GM04504 (cell line): ENCODE results near the gene TRAF2.

Experiments
- DNase-seq: peaks from one replicate; pipeline ENCODE4 v3.0.0-alpha.2; 2012; ENCODE audit warnings: low read depth

TRAF2 gene

DNA sequence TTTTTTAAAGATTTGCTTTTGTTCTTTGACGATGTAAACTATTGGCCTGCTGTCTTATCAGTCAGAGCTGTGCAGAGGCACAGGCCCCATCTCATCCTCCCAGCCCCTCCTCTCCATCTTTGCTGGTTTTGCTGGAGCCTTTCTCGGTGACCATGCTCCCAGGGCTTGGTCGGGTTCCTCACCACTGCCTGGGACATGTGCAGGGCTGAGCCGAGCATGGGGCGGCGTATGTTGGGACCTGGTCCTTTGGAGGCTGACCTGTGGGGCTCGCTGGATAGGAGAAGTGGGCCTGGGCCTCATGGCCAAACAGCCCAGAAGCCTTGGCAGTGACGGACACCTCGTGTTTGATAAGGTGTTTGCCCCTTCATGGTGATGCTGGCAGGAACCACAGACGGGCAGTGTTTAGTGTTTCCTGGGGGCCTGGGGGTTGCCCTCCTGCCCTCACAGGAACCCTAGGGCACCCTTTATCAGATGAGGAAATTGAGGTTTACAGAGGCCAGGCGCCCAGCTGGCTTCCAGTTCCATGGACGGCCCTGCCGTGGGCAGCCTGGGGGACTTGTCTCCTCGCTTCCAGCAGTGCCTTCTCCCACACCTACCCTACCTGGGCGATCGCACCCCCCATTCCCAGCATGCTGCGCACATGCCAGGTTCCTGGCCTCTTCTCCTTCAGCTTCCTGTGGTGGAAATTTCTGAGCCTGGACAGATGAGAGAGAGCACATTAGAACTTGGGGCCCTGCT is 27.6 kb downstream of the TRAF2 start:
- DNase-seq: no peak

DNA sequence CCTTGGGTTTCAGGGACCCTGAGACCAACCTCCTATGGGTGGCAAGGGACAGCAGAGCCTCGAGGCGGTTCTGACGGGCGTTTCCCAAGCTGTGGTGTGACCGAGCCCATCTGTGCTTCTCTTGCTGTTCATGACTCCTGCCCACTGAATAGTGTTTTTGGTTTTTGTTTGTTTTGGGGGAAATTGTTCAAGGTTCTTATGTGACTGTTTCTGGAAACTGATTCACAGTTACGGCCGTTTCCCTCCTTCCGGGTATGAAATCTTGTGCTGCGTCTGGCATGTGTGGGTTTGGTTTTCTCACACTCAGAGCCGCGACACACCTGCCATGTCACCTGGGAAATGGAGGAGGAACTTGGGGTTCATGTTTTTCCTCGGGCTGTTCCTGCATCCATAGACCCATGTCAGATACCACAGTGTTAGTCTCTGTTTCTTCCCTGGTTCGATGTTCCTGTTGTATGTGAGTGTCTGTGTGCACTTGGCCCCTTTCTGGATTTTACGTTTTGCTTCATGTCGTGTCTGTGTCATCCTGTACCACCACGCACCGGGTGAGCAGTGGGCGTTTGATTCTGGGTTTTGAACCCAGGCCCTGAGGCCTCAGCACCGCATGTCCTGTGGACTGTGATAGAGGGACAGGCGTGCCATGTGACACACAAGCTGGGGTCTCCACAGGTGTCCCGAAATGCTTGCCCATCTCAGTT is 29.5 kb downstream of the TRAF2 start:
- no peak for DNase-seq

DNA sequence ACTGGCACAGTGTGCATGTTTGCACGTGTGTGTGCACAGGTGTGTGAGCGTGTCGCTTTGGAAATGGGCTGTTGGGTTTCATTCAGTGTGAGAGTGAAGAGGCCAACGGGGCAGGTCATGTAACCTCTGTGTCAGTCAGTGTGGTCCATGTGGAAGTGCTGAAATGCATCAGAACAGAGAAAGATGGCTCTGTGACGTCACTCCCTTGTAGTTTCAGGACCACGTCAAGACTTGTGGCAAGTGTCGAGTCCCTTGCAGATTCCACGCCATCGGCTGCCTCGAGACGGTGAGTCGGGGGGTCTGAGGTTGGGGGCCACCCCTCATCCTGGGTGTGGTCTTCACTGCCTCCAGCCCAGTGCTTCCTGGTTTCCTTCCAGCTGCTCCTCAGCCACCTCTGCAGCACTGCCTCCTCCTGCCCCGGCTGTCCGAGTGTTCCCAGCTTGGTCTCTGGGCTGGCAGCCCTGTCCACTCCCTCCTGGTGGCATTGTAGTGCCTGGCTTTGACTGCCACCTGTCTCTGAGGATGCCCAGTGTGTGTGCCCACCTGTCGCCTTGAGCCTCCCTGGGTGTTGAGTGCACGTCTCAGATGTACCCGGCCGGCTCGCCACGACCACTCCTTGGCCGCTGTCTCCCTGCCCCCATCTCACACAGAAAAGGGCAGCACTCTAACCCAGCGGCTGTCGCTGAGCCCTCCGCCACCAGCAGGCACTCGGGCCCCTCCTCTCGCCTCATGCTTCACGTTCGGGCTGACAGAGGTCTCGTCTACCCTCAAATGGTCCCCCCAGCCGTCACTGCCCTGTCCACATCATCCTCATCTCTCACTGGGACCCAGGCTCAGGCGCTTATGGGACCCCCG is 30.2 kb downstream of the TRAF2 start:
- DNase-seq: no peak

DNA sequence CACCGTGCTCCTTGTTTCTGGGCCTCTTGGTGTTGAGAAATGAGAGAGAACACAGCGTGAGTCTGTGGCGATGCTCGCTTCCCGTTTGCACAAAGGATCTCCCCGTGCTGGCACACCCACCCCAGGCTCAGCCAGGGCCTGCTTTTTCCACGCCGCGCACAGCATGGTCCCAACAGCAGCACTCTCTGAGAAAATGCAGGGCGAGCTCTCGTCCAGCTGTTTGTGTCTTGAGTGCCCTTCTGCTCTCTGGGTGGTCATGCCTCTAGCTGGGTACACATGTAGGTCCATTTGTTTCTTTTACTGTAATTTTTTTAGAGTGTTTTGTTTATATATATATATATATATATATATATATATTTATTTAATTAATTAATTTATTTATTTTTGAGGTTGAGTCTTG is 31.6 kb downstream of the TRAF2 start:
- no peak for DNase-seq

DNA sequence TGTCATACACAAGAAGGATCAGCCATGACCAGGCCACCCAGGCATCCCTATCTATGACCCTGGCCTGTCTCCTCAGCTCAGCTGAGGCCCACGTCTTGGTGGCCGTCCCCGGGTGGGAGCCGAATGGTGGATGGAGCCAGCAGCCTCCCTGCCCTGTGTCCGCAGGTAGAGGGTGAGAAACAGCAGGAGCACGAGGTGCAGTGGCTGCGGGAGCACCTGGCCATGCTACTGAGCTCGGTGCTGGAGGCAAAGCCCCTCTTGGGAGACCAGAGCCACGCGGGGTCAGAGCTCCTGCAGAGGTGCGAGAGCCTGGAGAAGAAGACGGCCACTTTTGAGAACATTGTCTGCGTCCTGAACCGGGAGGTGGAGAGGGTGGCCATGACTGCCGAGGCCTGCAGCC is 33.8 kb downstream of the TRAF2 start:
- no peak for DNase-seq

DNA sequence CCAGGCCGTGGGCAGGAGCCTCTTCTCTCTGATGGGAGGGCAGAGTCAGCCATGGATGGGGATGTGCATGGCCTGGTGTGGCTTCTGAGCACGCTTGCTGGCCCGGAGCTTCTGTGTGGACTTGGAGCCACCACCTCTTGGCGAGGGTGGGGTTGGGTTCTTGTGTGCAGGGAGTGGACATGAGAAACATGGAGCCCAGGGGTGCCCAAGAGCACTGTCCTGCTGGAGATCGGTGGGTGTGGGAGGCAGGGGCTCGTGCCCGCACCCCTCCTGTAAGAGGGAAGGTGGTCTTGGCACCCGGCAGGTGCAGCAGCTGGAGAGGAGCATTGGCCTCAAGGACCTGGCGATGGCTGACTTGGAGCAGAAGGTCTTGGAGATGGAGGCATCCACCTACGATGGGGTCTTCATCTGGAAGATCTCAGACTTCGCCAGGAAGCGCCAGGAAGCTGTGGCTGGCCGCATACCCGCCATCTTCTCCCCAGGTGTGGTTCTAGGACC is 34.5 kb downstream of the TRAF2 start:
- DNase-seq: no peak

DNA sequence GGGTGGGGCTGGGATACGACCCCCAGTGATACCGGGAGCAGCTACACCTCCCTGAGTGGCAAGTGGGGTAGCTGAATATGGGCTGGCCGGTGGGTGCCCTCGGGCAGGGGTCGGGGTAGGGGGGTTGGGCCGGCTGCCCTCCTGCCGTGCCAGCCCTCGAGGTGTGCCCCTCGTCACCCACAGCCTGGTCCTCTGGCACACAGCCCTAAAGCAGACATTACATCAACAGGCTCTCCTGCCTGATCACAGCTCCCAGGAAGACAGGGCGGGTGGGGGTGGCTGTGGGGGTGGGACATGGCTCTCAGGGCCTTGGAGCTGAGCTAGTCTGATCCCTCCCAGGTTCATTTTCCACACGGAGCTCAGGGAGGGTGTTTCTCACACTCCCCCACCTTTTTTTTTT is 35.0 kb downstream of the TRAF2 start:
- DNase-seq: no peak

DNA sequence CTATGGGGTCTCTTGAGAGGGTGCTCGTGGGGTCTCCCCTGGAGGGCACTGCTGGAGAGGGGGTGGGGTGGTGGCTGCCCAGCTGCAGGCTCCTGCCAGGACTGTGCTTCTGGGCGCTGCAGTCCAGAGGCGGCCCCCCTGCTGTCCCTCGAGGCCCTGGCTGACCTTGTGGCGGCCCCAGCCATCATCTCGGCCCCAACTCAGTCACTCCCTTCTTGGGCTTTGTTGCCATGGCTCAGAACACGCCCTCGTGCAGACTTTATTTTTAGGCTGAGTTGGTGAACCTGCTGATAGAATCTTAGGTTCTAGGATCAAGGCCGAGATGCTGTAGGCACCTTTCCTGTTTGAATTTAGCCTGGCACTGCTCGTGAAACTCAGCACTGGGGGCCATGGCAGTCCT is 35.4 kb downstream of the TRAF2 start:
- DNase-seq: no peak

DNA sequence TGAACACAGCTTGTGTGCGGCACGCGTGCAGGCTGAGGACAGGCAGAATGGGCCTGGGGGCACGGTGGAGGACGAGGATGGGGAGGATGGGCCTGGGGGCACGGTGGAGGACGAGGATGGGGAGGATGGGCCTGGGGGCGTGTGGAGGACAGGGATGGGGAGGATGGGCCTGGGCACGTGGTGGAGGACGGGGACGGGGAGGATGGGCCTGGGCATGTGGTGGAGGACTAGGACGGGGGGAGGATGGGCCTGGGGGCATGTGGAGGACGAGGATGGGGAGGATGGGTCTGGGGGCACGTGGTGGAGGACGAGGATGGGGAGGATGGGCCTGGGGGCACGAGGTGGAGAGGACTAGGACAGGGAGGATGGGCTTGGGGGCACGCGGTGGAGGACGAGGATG is 36.2 kb downstream of the TRAF2 start:
- DNase-seq: no peak

DNA sequence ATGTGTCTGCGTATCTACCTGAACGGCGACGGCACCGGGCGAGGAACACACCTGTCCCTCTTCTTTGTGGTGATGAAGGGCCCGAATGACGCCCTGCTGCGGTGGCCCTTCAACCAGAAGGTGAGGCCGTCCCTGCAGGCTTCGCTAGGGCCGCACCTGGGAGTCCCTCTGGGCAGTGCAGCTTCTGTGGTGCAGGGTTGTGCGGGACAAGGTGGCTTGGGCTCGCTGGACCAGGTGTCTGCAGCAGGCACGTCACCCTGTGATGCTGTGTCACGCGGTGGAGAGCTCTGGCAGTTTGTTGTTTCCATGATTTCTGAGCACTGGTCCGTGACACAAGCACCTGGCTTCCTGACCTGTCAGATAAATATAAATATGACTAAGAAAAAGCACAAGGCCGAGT is 37.6 kb downstream of the TRAF2 start:
- no peak for DNase-seq

DNA sequence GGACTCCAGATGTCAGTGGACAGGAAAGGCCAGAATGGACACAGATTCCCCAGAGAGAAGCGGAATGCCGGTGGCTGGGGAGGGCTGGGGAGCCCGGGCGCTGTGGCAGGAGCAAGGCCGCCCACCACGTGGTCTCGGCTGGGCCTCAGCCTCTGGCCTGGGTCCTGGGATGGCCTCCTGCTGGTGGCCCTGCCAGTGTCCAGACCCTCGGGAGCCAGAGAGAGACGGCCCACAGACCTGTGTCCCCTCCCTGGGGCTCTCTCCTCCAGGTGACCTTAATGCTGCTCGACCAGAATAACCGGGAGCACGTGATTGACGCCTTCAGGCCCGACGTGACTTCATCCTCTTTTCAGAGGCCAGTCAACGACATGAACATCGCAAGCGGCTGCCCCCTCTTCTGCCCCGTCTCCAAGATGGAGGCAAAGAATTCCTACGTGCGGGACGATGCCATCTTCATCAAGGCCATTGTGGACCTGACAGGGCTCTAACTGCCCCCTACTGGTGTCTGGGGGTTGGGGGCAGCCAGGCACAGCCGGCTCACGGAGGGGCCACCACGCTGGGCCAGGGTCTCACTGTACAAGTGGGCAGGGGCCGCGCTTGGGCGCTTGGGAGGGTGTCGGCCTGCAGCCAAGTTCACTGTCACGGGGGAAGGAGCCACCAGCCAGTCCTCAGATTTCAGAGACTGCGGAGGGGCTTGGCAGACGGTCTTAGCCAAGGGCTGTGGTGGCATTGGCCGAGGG is 39.3 kb downstream of the TRAF2 start:
- DNase-seq: no peak

DNA sequence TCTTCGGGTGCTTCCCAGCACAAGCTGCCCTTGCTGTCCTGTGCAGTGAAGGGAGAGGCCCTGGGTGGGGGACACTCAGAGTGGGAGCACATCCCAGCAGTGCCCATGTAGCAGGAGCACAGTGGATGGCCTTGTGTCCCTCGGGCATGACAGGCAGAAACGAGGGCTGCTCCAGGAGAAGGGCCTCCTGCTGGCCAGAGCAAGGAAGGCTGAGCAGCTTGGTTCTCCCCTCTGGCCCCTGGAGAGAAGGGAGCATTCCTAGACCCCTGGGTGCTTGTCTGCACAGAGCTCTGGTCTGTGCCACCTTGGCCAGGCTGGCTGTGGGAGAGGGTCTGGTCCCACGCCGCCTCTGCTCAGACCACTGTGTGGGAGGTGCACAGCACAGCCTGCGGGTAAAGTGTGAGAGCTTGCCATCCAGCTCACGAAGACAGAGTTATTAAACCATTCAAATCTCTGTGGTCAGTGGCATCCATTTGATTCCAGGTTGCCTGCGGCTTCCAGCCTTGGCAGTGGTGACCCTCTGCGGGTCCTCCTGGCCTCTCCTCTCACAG is 39.9 kb downstream of the TRAF2 start:
- DNase-seq: no peak

DNA sequence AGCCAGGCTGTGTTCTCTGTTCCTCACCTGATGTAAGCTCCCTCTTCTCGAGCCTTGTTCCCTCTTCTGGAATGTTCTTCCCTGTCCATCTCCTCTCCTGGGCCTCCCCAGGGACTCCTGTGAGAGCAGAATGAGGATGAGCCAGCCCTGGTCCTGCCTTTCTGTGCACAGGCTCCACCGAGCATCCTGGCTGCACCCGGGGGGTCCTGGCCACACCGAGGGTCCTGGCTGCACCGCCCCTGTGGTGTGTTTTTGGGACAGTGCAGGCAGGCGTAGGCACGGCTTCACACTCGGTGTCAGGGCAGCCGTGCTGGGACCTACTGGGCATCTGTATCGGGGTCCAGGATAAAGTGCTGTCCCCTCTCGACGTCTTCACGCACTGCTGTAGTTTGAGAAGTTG is 40.4 kb downstream of the TRAF2 start:
- DNase-seq: no peak

DNA sequence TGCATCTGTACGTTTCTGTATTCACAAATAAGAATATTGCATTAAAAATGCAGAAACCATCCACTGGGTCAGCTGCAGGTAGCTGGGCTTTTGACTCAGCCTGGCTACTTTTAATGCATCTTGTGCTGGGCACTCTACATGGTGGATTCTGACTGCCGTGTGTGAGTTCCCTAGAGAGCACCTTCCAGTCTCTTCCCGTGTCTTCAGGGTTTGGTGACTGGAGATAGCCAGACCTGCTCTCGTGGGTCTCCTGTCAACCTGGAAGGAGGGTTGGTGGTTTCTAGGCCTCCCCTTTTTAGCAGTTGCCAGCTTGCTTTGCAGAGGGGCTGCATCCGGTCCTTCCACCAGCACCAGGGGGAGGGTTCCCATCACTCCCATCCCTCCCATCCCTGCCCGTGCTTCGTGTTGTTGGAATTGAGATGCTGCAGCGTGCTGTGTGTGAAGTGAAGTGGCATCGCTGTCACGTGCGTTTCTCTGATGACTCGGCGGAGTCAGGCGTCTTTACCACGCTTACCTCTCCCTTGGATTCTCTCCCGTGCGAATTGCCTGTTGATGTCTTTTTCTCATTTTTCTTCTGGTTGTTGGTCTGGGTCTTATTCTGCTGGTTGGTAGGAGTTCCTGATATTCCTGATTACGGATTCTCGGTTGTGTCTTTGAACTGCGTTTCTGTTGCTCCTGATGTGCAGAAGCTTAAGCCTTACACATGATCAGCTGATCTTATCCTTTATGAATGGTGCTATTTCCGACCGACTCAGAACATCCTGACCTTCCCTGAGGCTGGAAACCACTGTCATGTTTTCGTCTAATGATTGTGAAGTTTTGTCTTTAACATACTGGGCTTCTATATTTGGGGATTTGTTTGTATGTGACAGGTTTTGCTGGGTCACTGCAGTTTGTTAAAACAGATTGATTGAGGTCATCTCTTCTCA is 41.3 kb downstream of the TRAF2 start:
- DNase-seq: no peak

DNA sequence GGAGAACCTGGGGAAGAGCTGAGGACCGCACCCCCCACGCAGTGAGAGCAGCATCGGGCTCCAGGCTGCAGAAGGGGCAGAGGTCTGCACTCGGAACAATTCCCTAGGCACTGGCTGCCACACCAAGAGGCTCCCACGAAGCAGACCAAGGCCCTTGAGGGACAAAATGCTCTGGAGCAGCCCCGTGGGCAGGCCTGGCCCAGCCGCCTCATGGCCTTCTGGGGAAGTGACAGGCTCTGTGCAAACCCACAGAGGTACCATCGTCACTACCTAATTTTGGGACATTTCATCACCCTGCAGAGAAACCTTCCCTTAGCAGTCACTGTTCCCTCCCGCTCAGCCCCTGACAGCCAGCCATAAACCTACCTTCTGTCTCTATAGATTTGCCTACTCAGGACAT is 42.3 kb downstream of the TRAF2 start:
- no peak for DNase-seq

DNA sequence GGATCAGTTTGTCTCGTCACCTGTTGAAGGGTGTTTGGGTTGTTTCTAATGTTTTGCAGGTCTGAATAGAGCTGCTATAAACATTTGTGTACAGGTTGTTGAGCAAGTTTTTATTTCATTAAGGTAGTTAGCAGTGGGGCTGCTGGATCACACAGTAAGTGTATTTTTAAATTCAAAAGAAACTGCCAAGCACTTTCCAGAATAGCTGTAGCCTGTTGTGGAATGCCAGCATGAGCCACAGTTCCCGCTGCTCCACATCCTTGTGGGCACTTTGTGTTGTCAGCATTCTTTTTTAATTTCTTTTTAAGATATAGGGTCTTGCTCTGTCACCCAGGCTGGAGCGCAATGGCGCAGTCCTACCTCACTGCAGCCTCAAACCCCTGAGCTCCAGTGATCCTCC is 43.7 kb downstream of the TRAF2 start:
- no peak for DNase-seq

DNA sequence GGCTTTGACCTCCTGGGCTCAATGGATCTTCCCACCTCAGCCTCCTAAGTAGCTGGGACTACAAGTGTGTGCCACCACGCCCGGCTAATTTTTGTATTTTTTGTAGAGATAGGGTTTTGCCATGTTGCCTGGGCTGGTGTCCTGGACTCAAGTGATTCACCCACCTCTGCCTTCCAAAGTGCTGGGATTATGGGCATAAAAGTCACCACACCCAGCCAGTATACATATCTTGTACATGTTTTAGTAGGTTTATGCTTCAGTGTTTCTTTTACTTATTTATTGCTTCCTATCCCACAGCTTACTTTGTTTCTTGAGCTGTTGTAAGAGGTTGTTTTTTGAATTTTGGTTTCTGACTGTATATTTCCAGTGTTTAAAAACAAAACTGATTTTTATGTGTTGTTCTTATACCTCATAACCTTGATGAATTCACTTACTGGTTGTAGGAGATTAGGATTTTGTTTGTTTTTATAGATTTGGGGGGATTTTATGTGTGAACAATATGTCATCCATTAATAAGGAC is 45.4 kb downstream of the TRAF2 start:
- no peak for DNase-seq

DNA sequence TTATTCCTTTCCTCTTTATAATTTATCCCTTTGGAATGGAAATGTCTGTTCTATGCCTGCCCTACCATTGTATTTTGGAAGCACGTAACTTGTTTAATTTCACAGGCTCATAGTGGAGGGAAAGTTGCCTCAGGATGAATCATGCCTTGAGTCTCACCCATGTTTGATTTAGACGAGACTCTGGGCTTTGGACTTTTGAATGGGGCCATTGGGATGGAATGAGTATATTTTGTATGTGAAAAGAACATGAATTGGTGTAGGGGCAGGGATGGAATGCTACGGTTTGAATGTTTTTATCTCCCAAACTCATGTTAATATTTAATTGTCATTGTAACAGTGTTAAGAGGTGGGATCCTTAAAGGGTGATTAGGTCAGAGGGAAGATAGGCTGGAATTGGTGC is 48.0 kb downstream of the TRAF2 start:
- DNase-seq: no peak

DNA sequence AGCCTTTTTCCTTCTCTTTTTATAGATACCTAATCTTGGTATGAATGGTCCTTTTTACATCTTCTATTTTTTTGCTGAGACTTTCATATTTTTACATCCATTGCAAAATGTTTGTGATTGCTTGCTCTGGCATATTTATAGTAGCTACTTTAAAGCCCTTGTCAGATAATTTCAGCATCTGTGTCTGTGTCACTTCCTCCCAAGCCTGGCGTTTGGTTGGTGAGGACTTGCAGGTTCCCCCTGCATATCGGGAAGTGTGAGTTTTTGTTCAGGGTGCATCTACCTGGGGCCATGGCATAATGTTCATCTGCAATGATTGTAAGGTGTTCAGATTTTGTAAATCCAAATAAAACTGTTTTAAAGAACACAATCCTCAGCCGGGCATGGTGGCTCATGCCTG is 49.3 kb downstream of the TRAF2 start:
- DNase-seq: no peak

DNA sequence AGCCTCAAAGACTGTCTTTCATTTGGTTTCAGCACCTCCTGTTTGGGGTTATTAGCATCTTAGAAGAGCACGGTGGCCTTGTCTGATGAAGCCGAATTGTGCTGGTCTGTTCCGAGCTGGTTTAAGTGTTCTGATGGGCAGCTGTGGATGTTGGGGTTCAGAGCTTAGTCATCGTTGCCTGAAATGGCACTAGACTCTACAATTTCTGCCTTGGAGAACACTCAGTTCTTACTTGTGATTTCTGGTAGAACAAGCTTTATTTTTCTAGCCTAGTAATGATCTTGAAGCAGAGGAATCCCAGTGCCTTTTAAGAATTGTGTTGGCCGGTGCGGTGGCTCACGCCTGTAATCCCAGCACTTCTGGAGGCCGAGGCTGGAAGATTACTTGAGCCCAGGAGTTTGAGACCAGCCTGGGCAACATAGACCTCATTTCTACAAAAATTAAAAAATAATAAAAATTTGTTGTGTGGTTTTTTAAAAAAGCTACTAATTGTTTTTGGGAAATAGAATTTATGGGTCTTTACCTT is 50.4 kb downstream of the TRAF2 start:
- no peak for DNase-seq
